GM23338 (cell line): ENCODE results near the gene DCLK1. TPM values are rescaled to one million over a fixed set of nuclear protein-coding genes. Genes with fewer than 3 reads are reported as not detected.

ENCODE experiments used
- CTCF ChIP-seq, 2 experiments: fragments of 200-600 bp in 1 of 2; sonication (generic) in 1 of 2; conservative IDR thresholded peaks; 2 replicates each; pipeline versions ENCODE4 v1.5.1 to v1.6.1; 2016 to 2017; ENCODE audit warnings: antibody characterized with exemption in 2 of 2, low read depth in 2 of 2, mild to moderate bottlenecking in 2 of 2, moderate library complexity in 1 of 2
- ETS1 ChIP-seq: IDR thresholded peaks from 2 replicates; pipeline ENCODE4 v1.6.1; 2016; ENCODE audit warnings: antibody characterized with exemption
- EZH2 ChIP-seq: fragments of 200-600 bp; sonication (generic); IDR thresholded peaks from one replicate; pipeline ENCODE4 v1.8.0; 2017; ENCODE audit warnings: antibody characterized with exemption, mild to moderate bottlenecking, low read depth; ENCODE audit not compliant: unreplicated experiment
- POLR2AphosphoS5 ChIP-seq: IDR thresholded peaks from 2 replicates; pipeline ENCODE4 v1.6.1; 2016; ENCODE audit warnings: antibody characterized with exemption, low read depth
- ZNF114 ChIP-seq: fragments of 250-450 bp; sonication (Bioruptor Pico); IDR thresholded peaks from 2 replicates; pipeline ENCODE4 v1.5.0; 2020; ENCODE audit warnings: mild to moderate bottlenecking, moderate library complexity
- ZNF331 ChIP-seq: fragments of 250-450 bp; sonication (Bioruptor Pico); IDR thresholded peaks from 2 replicates; pipeline ENCODE4 v1.5.0; 2020; ENCODE audit warnings: low read depth, mild to moderate bottlenecking, moderate library complexity
- polyA plus RNA-seq: library from polyadenylated mRNA; unstranded; fragments of >200 nt; fragmentation: Nextera tagmentation; extraction: Ambion mirVana; gene quantifications from 2 replicates; pipeline ENCODE4 v1.2.1, GENCODE V29; 2016
- total RNA-seq: library from RNA; depleted of rRNA; stranded (reverse); fragments of >200 nt; shearing (Covaris generic); gene quantifications from 2 replicates; pipeline ENCODE4 v1.2.3, GENCODE V29; 2014
- TF ChIP-seq, protein P1 (sequence below): fragments of 250-450 bp; sonication (Bioruptor Pico); IDR thresholded peaks from 2 replicates; pipeline ENCODE4 v1.5.0; 2020; ENCODE audit warnings: mild to moderate bottlenecking, moderate library complexity

Gene DCLK1
- total and polyA plus RNA-seq, 2 experiments from 2014 or later: 13.1 to 57.7 TPM

DNA sequence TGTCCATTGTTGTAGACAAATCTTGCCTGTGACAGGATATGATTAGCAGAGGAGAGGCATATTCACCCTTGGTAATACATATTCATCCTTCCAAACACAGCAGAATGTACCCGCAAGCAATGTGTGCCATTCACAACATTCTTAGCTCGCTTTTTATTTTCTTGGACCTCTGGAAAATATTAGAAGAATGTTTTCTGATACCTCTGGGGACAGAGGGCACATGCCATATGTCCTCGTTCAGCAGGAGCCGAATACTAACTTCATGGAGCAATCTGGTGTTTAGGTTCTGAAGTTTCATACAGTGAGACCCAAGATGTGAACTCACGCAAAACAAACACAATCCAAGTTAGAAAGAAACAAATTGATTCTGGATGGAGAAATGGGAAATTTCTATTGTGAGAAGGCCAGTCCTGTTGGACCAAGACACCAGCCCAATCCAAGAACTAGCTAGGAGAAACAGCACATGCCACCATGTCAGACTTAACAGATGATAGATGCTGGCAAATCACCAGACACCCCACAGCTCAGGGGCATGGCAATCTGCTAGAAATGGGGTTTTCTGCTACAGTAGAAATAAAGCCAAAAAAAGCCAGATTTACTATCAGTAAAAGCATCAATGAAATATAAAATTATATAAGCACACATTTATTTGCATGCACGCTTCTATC, 297.4 kb downstream of the DCLK1 start (continued):
- TF ChIP-seq, protein P1, sequence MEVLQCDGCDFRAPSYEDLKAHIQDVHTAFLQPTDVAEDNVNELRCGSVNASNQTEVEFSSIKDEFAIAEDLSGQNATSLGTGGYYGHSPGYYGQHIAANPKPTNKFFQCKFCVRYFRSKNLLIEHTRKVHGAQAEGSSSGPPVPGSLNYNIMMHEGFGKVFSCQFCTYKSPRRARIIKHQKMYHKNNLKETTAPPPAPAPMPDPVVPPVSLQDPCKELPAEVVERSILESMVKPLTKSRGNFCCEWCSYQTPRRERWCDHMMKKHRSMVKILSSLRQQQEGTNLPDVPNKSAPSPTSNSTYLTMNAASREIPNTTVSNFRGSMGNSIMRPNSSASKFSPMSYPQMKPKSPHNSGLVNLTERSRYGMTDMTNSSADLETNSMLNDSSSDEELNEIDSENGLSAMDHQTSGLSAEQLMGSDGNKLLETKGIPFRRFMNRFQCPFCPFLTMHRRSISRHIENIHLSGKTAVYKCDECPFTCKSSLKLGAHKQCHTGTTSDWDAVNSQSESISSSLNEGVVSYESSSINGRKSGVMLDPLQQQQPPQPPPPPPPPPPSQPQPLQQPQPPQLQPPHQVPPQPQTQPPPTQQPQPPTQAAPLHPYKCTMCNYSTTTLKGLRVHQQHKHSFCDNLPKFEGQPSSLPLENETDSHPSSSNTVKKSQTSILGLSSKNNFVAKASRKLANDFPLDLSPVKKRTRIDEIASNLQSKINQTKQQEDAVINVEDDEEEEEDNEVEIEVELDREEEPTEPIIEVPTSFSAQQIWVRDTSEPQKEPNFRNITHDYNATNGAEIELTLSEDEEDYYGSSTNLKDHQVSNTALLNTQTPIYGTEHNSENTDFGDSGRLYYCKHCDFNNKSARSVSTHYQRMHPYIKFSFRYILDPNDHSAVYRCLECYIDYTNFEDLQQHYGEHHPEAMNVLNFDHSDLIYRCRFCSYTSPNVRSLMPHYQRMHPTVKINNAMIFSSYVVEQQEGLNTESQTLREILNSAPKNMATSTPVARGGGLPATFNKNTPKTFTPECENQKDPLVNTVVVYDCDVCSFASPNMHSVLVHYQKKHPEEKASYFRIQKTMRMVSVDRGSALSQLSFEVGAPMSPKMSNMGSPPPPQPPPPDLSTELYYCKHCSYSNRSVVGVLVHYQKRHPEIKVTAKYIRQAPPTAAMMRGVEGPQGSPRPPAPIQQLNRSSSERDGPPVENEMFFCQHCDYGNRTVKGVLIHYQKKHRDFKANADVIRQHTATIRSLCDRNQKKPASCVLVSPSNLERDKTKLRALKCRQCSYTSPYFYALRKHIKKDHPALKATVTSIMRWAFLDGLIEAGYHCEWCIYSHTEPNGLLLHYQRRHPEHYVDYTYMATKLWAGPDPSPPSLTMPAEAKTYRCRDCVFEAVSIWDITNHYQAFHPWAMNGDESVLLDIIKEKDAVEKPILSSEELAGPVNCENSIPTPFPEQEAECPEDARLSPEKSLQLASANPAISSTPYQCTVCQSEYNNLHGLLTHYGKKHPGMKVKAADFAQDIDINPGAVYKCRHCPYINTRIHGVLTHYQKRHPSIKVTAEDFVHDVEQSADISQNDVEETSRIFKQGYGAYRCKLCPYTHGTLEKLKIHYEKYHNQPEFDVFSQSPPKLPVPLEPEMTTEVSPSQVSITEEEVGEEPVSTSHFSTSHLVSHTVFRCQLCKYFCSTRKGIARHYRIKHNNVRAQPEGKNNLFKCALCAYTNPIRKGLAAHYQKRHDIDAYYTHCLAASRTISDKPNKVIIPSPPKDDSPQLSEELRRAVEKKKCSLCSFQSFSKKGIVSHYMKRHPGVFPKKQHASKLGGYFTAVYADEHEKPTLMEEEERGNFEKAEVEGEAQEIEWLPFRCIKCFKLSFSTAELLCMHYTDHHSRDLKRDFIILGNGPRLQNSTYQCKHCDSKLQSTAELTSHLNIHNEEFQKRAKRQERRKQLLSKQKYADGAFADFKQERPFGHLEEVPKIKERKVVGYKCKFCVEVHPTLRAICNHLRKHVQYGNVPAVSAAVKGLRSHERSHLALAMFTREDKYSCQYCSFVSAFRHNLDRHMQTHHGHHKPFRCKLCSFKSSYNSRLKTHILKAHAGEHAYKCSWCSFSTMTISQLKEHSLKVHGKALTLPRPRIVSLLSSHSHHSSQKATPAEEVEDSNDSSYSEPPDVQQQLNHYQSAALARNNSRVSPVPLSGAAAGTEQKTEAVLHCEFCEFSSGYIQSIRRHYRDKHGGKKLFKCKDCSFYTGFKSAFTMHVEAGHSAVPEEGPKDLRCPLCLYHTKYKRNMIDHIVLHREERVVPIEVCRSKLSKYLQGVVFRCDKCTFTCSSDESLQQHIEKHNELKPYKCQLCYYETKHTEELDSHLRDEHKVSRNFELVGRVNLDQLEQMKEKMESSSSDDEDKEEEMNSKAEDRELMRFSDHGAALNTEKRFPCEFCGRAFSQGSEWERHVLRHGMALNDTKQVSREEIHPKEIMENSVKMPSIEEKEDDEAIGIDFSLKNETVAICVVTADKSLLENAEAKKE (CRISPR knock-in tag): no peak
- TF ChIP-seq ETS1 (no peak), POLR2AphosphoS5 (no peak), EZH2 (no peak), ZNF331 (CRISPR knock-in tag) (no peak), CTCF (conservative IDR thresholded peaks at IDR 0.05; ENCODE audit: low read depth in 2 of 2) (no peak), ZNF114 (CRISPR knock-in tag) (no peak)
